Stromal cell of bone marrow (primary cell): Measurements from ENCODE around the gene LHX5.

Experiments used
- DNase-seq: peaks from one replicate; pipeline ENCODE4 v3.0.0-alpha.2; 2012; ENCODE audit warnings: low read depth

LHX5 gene

DNA sequence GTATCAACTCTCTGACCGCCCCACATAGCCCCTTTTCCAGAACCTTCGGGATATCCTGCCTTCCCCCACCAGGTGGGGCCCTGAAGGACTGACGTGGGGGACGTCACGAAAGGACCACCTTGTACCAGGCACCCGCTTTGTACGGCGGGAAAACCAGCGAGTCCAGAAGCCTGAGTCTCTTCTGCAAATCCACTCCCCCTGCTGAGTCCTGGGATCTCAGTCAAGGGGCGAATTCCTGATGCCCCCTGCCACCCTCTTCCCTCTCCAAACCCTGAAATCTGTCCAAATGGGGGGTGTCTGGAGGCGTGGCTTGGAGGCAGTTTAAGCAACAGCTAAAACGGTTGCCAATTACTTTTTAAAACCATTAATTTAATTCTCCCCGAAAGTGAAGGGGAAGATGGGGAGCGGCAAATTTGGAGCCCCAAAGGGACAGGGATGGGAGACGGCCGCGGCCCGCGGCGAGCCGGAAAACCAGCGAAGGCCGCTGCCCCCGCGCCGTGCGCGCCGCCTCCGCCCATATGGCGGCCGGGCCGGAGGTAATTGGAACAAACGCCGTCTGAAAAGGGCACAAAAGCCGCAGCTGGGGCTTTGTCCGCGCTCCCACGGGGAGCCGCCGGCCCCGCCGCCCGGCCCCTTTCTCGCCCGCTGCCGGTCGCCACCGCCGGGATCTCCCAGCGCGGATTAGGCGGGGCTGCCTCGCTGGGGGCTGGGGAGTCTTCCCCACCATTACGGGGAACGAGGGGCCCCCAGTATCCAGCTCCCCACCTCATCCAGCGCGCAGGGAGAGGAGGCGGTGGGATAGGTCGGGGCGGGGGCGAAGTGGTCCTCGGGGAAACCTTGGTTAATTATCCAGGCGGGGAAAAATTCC lies 6.6 kb downstream of the LHX5 start:
- DNase-seq: no peak

DNA sequence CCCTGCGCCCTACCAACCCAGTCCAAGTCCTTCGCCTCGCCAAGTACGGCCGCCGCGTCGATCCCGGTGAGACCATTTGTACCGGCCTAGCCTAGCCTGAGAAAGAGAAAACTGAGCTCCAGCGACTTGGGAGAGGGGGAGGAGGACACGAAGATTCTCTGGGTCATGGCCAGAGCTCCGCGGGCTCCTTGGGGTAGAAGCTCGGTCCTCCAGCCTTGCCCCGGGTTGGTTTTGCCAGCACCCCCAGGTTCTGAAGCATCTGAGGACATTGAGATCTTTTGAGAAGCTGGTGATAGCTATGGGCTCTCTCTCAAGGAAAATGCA lies 7.3 kb downstream of the LHX5 start:
- DNase-seq: no peak

GRCh38 chr12:113463746-113464451 lies 7.8 kb downstream of the LHX5 start:
- no peak for DNase-seq

DNA sequence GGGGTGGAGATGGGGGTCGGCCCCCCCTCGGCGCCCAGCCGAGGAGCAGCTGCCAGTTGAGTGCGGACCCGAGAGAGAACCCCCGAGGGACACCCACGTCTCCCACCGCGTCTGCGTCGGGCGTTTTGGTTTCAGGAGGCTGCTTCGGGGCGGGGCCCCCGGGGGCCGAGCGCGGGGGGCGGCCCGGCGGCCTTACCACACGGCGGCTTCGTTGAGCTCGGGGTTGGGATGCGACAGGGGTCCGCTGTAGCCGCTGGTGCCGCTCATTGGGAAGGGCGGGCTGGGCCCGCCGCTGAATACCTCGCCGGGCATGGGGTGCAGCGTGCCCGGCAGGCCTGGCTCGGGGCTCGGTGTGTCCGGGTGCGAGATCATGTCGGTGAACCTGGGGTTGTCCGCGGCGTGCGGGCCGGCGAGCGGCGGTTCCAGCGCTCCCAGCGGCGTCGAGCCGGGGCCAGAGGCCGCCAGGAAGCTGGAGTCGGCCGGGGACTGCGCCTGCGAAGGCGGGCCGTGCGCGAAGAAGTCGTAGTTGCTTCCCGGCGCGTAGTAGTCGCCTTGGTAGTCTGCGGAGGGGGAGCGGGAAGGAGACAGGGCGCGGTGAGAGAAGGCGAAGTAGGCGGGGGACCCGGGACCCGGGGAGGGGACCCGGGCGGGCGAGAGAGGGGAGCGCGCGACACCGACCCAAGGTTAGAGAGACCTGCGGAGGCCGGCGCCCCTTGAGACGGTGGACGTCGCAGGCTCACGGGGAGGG lies 8.5 kb downstream of the LHX5 start:
- DNase-seq: no peak

DNA sequence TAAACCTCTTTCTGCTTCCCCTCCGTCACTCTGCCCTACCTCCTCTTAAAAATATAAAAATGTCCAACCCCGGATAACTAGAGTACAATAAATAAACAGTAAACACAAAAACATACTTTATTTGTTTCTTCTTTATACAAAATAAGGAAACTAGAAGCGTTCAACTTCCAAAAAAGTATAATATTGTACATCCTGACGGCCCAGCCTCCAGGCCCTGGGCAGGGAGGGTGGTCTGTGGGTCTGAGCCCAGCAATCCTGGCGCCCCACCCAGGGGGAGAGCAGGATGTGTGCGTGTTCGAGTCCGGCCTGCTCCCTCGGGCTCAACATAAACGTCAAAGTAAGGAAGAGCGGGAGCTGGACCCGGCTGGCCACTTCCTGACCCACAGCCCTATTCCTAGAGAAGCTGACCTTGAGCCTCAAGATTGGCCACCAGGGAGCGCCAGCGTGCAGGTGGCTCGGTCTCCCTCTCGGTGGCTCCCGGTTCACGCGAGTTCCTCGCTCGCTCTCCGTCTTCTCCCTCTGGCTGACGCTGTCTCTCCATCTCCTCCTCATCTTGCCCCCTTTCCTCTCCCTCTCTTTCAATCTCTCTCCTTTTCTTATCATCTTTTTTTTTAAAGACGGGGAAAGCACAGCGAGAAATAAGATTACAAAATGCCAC lies 9.4 kb downstream of the LHX5 start:
- peak; percentile 43 for DNase-seq

DNA sequence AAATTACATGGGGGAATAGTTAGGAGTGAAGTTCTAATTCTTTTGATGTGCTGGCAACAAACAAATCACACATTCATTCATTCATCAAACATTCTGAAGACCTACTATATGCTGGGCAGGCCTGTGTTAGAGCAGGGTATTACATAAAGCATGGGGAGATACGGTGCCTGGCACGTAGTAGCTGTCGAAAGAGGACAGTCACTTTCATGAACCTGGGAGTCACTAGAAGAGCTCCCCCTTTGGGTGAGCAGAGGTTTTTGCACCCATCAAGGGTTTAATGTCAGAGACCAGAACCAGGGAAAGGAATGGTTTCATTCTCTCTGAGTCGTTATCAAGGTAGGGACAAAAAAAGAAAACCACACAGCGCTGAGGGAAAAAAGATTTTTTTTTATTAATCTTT lies 10.0 kb downstream of the LHX5 start:
- DNase-seq: no peak

DNA sequence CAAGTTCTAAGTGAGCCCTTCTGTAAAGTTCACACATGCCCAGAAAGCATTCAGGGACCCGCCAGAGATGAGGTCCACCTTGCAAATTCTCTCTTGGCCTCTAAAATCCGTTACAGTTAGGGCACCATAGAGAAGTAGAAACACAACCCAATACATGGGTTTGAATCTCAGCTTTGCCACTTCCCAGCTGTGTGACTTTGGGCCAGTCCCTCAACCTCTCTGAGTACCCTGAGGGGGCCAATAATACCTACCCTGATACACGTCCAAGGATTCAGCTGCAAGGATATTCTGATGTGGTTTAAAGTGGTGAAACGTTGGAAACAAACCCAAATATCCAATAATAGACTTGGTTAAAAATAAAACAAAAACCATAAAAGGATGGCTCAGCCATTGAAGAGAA lies 11.7 kb downstream of the LHX5 start:
- DNase-seq: no peak

- no peak for DNase-seq
Measured at GRCh38 chr12:113457710-113458109, 14.0 kb downstream of the LHX5 start.

GRCh38 chr12:113457185-113457584 lies 14.5 kb downstream of the LHX5 start:
- no peak for DNase-seq

DNA sequence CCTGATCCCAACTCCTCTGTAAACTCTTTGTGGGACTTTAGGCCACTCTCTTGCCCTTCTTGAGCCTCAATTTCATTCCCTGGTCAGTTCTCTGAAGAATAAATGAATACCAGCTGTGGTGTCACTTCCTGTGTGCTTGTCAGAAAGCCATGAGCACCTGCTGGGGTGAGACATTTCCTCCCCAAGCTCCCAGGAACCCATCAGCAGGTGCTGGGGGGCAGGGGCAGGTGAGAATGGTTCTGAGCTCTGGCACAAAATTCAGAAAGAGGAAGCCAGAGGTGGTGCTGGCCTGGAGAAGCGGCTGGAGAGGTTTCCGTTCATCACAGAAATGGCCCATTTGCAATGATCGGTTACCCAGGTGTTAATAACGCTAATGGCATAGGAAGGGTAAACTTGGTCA lies 14.9 kb downstream of the LHX5 start:
- no peak for DNase-seq

DNA sequence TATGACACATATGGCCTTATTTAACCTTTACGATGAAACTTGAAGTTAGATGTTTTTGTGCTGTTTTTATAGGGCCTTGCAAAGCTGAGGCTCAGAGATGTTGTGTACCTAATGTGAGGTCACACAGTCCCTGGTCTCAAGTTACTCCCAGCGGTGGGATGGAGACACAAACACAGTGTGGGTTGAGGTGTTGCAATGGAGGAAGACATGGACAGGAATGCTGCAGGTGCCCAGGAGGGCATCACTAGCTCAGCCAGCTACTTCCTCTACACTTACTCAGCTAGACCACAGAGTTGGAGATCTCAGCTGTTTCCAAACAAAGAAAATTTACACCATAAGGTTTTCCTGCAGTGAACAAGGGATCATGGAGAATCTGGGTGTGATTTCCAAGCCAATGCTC lies 15.5 kb downstream of the LHX5 start:
- DNase-seq: no peak

GRCh38 chr12:113453330-113453729 lies 18.3 kb downstream of the LHX5 start:
- no peak for DNase-seq

GRCh38 chr12:113452458-113452857 lies 19.2 kb downstream of the LHX5 start:
- no peak for DNase-seq

- no peak for DNase-seq
Measured at GRCh38 chr12:113449839-113450238, 21.8 kb downstream of the LHX5 start.

DNA sequence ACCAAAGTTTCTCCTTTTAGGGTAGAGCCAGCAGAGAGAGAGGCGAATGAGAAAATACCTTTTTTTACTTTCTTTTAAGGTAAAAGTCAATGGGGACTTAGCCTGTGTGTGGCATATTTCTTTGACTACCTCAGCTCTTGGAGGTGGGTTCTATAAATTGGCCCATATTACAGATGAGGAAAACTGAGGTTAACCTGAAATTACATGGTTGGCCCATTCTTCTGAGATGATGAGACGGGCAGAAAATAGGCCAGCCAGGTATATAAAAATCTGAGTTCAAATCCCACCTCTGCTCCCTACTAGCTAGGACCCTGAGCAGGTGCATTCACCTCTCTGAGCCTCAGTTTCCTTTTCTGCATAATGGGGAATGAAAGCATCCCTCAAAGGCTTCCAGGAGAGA lies 22.4 kb downstream of the LHX5 start:
- DNase-seq: no peak

GRCh38 chr12:113448873-113449272 lies 22.8 kb downstream of the LHX5 start:
- DNase-seq: no peak

GRCh38 chr12:113445544-113446171 lies 26.0 kb downstream of the LHX5 start:
- DNase-seq: no peak

- DNase-seq: no peak
Measured at GRCh38 chr12:113443030-113443539, 28.6 kb downstream of the LHX5 start.

DNA sequence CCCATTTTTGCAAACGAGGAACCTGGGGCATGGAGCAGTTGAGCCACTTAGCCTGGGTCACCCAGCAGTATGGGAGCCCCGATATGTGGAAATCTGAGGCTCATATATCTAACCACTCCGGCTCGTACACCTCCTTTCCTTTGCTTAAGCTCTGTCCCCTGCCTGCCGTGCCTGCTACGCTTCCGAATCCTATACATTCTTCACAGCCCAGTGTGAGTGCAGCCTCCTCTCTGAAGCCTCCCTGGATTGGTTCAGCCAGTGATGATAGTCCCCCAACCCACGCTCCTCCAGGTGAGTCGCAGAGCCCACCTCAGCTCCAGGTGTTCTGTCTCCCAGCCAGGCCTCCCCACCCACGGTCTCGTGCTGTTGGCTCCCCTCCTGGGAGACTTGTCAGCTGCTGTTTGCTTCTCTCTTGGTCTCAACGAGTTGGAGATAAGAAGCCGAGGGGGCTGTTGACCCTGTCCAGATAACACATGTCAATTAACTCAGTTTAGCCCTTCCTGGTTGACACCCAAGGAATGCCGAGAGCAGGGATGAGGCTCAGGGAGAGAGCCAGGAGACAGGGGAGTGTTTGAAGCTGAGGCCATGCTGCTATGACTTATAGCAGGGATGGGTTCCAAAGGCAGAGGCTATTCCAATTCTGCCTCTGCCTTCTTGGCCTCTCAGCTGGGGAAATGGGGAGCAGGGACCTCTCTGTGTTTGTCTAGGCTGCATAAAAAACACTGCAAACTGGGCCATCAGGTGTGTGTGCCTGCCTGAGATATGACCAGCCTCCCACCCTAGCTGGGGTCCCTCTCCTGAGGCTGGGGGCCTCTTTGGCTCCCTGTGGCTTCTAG lies 30.5 kb downstream of the LHX5 start:
- no peak for DNase-seq

- DNase-seq: no peak
Measured at GRCh38 chr12:113440336-113440735, 31.3 kb downstream of the LHX5 start.

GRCh38 chr12:113439606-113440030 lies 32.1 kb downstream of the LHX5 start:
- DNase-seq: no peak
